Central memory CD4-positive, alpha-beta T cell (primary cell): ENCODE measurements around the gene IGFBPL1.
"Not testable (repeated sequence)": the region's sequence is repeated elsewhere in the genome, so short reads cannot be mapped to it uniquely, and the experiment has no call there.

Experiments used
- DNase-seq: peaks from one replicate; pipeline ENCODE4 v3.0.0; 2022
- total RNA-seq, 3 experiments: gene quantifications; one replicate each; lab custom pipeline; 2026; lab: John Stamatoyannopoulos, UW

The IGFBPL1 gene, protein sequence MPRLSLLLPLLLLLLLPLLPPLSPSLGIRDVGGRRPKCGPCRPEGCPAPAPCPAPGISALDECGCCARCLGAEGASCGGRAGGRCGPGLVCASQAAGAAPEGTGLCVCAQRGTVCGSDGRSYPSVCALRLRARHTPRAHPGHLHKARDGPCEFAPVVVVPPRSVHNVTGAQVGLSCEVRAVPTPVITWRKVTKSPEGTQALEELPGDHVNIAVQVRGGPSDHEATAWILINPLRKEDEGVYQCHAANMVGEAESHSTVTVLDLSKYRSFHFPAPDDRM
- total RNA-seq = 0.05 to 0.19 (median 0.18) reads per million in 3 experiments

DNA sequence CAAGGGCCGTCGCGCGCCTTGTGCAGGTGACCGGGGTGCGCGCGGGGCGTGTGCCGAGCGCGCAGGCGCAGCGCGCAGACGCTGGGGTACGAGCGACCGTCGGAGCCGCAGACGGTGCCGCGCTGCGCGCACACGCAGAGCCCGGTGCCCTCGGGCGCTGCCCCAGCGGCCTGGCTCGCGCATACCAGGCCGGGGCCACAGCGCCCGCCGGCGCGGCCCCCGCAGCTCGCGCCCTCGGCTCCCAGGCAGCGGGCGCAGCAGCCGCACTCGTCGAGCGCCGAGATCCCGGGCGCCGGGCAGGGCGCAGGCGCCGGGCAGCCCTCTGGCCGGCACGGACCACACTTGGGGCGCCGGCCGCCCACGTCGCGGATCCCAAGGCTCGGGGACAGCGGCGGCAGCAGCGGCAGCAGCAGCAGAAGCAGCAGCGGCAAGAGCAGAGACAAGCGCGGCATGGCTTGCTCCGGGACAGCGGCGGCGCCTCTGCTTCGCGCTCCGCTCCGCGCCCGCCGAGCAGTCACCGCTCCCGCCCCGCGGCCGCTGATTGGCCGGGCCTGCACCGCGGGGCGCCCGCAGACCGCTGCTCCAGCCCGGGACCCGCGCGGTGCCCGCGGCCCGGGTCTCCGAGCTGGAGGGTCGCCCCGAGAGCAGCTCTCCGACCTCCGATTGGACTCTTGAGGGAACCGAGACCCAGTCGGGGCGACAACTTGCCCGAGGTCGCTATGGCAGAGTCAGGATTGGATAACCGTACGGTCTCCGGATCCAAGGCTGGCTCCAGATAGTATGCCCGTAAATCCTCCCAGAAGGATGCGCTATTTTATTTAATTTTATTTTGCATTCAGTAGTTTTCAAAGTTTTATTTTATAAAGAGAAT, at the start of gene IGFBPL1:
TSS of gene IGFBPL1 (minus strand) at position 482 of the 871 bp plus-strand sequence. CDS start at position 452, 30 bp downstream.
- no peak for DNase-seq

DNA sequence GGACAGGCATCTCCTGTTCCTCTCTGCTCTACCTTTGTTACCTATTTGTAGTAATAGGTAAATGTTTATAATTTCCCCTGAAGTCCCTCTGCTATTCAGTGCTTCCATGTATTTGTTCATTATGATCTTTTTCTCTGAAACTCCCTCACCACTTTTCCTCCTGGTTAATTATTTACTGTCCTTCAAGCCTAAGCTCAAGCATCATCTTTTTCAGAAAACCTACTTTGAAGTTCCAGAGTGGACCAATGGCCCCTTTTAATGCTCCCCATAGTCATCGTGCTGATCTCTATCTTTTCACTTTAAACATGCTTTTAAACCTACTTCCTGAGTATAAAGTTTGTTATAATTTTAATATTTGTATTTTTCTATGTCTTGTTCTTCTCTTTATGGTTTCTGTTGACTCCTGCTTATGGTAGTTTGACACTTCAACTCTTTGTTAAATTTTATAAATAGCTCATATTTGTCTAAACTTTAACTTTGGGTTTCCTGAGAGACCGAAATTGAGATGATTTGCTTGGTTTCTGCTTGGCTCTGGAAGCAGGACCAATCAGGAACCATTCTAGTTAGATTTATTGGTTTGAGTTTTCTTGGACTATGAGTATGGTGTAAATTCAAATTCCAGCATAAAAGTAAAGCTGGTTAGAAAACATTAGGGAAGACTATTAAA, 48.5 kb upstream of the IGFBPL1 start:
- not testable (repeated sequence) for DNase-seq

GRCh38 chr9:38467404-38467803, 43.1 kb upstream of the IGFBPL1 start:
- DNase-seq = no peak

DNA sequence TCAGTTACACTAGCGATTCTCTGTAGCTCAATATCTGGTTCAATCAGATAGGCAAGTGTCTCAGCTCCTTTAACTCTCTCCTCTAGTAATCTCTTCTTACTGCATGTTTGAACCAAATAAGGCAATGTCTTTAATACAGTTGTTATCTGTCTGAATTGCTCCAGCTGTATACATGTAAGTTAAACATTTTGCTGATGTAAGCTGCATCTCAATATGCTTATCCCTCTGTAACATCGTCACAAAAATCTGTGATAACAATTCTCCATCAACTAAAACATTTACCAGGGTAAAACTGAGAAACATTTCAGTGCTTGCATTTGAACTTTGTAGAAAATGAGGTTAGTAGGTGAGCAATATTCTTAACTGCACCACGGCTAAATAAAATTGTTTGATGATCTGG, 29.6 kb upstream of the IGFBPL1 start:
- DNase-seq = no peak

GRCh38 chr9:38451162-38451561, 26.9 kb upstream of the IGFBPL1 start:
- DNase-seq = no peak

DNA sequence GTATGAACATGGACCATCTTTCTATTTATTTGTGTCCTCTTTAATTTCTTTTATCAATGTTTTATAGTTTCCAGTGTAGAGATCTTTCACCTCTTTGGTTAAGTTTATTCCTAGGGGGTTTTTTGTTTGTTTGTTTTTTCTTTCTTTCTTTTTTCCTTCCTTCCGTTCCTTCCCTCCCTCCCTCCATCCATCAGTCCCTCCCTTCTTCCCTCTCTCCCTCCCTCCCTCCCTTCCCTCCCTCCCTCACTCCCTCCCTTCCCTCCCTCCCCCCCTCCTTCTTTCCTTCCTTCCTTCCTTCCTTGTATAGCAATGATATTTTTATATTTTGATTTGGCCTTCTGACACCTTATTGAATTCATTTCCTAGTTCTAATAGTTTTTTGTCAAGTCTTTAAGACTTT, 23.4 kb upstream of the IGFBPL1 start:
- DNase-seq = no peak

DNA sequence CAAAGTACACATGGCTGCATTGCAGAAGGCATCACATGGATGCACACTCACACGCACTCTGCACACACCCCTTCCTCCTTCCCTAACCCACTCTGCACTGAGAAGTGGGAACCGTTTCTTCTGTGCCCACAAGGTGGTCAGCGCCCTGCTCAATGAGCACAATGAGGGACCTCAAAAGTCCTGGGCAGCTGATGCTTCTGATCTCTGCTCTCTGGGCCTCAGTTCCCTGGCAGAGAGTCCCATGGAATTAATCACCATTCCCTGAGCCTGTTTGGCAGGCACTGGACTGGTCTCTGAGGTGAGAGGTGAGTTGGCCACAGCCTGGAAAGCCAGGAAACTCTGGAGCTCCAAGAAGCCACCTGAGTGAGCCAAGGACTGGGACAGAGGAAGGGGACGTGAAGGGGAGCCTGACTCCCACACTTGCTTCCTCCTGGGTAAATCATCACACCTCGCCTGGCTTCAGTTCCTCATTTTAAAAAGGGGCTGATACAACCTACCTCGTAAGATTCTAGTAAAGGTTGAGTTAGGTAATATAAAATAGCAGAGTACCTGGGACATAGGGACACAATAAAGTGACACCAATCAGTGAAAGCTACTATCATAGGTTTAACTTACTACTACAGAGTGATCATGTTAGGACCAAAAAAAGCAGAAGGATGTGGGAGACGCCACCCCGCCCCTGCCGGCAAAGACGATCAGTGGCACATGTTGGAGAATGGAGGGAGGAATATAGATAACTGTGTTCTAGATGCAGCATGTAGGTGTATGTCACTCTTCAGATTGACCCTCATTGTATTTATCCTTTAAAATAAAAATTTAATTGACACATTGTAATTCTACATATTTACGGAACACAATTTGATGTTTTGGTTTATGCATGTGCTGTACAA, 21.1 kb upstream of the IGFBPL1 start:
- no peak for DNase-seq

DNA sequence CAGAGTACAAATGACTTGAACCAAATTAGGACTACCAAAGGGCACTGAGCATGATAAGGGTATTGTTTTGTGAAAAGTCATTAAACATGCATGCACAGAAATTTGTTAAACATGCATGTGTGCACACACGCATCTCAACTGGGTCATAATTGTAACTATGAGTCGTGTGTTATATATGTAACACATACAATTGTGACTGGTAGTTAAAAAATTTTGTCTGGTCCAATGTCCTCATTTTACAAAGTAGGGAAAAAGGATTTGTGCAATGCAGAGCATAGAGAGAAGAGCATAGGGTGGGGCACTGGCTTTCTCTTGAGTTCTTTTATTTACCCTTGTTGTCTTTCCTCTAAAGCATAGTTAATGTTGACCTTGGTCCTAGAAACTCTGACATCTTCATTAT, 19.3 kb upstream of the IGFBPL1 start:
- no peak for DNase-seq

DNA sequence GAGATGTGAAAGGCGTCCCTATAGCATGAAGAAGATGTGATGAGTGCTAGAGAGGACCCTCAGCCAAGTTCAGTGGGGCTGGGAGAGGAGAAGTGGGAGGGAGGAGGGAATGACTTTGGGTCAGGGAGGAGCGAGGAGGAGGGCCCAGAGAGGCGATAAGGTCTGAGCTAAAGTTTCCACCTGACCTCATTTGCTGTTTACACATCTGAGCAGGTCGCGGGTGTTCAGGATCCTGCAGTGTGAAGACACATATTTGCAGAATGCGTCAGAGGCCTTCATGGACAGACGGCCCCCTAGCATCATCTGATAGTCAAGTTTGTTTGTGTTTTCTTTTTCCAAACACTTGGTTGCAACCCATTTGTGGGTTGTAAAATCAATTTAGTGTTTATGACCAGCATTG, 18.9 kb upstream of the IGFBPL1 start:
- no peak for DNase-seq

GRCh38 chr9:38442473-38443096, 18.3 kb upstream of the IGFBPL1 start:
- DNase-seq = no peak

- no peak for DNase-seq
Measured at GRCh38 chr9:38441347-38442085, 17.3 kb upstream of the IGFBPL1 start.

- no peak for DNase-seq
Measured at GRCh38 chr9:38440516-38440915, 16.3 kb upstream of the IGFBPL1 start.

DNA sequence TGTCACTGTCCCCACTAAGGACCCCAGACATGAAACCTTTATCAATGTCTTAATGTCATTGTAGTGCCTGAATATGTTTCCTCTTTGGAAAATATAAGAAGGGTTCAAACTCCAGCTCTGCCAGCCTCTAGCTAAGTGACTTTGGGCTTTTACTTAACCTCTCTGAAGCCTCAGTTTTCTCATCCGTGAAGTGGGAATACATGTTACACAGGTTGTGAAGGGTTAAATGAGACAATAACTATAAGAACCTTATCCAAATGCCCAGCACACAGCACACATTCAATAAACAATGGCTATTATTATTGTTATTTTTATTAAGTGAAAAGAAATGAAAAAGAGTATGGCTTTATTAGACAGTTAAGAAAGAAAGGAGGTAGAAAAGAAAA, 15.7 kb upstream of the IGFBPL1 start:
- no peak for DNase-seq

DNA sequence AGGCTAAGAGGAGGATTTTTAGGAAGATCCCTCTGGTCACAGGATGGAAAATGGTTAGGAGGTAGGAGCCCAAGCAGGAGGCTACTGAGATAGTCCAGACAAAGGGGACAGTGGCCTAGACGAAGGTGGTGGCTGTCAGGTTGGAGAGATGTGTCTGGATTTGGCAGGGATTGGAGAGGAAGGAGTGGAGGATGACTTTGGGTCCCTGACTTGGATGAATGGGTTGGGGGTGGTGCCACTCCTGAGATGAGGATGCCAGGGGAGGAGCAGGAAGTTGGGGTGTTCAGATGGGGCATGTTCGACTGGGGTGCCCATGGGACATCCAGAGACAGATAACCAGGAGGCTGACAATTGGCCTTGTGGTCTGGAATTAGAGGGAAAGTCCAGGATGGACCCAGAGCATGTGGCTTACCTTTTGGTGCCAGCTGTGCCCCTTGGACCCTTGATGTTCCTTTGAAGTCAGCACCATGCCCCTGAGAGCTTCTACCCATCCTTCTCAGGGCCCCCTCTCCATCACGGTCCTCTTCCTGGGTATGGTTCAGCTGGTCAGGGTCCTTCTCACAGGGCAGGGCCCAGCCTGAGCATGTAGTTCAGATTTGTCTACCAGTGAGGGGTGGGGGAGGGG, 15.1 kb upstream of the IGFBPL1 start:
- DNase-seq = no peak

DNA sequence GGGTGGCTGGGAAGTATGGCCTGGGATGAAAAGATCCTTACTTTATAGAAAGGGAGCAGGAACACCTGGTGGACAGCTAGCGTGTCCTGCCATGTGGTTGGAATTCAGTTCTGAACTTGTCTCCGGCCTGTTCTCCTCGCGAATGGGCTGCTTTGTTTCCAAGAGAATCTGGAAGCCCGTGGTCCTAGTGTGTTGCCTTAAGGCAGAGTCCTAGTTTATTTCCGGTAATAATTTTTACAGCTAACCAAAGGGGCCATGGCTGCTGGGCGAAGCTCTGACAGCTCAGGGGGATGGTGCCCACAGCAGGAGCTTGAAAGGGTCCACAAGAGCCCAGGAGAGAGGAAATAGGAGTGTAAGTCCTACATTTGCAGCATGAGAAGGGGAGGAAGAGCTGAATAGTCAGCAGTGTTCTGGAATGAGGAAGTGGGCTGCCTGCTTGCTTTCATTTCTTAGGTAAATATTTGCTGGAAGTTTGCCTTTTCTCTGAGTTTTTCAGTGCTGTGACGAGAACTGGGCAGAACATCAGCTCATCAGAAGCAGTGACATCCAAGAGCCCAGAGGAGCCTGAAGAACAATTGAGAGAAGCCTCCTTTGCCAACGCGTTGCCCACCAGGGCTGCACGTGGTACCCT, 13.1 kb upstream of the IGFBPL1 start:
- no peak for DNase-seq

DNA sequence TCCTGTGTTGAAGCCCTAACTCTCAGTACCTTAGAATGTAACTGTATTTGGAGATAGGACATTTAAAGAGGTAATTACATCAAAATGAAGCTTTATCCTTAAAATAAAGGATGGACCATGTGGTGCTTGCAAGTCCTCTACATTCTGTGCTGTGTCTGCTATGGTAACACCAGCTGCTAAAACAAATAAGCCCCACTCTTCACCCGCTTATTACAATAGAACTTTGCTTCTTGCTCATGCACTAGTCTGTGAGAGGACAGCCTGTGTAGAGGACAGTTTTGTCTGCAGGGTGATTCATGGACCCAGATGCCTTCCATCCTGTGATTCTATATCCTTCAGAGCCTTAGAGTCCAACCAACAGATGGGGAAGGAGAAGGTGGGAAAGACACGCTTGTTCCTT, 12.5 kb upstream of the IGFBPL1 start:
- DNase-seq = no peak

GRCh38 chr9:38435521-38435920, 11.3 kb upstream of the IGFBPL1 start:
- DNase-seq = no peak

DNA sequence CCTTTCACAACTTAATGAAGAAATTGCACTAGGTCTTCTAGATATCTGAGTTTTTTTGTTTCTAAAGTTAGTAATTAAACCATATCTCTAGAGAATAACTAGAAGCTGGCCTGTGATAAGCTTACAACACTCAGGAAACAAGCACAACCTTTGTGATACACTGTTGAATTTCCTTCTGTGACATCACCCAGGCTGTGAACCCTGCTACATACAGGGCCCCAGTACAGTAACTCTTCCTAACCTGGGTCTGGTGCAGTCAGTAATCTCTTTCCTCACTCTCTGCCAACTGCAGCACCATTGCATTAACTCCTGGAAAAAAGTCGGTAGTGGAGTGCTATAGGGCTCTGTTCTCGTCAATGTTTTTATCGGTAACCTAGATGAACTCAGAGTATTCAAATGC, 10.6 kb upstream of the IGFBPL1 start:
- DNase-seq = no peak

- DNase-seq = no peak
Measured at GRCh38 chr9:38434365-38434764, 10.1 kb upstream of the IGFBPL1 start.

DNA sequence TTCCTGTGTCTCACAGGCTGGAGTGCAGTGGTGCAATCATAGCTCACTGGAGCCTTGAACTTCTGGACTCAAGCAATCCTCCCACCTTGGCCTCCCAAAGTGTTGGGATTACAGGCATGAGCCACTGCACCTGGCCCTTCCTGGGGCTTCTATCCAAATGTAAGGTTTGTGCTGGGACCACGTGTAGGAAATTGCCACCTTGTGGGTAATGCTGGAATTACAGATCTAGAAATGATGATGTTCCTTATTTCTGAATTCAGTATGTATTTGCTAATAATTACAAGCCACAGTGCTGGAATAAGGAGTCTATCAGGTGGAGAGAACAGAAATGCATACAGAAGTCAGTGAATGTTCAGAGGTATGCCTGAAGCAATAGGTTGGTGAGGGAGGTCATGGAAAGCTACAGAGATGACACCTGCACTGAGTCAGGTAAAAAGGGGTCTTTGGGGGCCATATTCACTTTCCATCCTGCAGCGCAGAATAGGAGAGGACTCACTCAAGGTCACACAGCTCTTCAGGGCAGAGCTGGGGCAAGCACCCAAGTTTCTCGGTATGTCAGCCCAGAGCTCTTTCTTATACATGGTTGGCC, 8.8 kb upstream of the IGFBPL1 start:
- DNase-seq = no peak
